Kidney epithelial cell (primary cell): Measurements from ENCODE around the gene SANBR. TPM values are rescaled to one million over a fixed set of nuclear protein-coding genes. Genes with fewer than 3 reads are reported as not detected.

Experiments
- DNase-seq: peaks from one replicate; pipeline ENCODE4 v3.0.0-alpha.2; 2010; ENCODE audit warnings: low read depth
- H3K27me3 ChIP-seq: 2 replicates; pipeline ENCODE4 v1.6.0; 2011; ENCODE audit warnings: low read length; ENCODE audit not compliant: control insufficient read depth, insufficient read depth
- H3K36me3 ChIP-seq: 2 replicates; pipeline ENCODE4 v1.5.1; 2011; ENCODE audit warnings: low read length; ENCODE audit not compliant: control insufficient read depth, insufficient read depth
- H3K4me3 ChIP-seq: 2 replicates; pipeline ENCODE4 v1.5.1; 2011; ENCODE audit warnings: low read depth, mild to moderate bottlenecking, control low read depth, low read length
- CTCF ChIP-seq: IDR thresholded peaks from 2 replicates; pipeline ENCODE4 v1.5.1; 2011; ENCODE audit warnings: mild to moderate bottlenecking, moderate library complexity, low read length, control low read depth, inconsistent platforms; ENCODE audit not compliant: insufficient read depth, poor library complexity, severe bottlenecking
- total RNA-seq: library from RNA; depleted of rRNA; stranded (reverse); fragments of >200 nt; gene quantifications from 2 replicates; pipeline ENCODE4 v1.2.3, GENCODE V29; 2015

The SANBR gene
- total RNA-seq, 1 donor from 2014 or later, result 8.9 TPM

DNA sequence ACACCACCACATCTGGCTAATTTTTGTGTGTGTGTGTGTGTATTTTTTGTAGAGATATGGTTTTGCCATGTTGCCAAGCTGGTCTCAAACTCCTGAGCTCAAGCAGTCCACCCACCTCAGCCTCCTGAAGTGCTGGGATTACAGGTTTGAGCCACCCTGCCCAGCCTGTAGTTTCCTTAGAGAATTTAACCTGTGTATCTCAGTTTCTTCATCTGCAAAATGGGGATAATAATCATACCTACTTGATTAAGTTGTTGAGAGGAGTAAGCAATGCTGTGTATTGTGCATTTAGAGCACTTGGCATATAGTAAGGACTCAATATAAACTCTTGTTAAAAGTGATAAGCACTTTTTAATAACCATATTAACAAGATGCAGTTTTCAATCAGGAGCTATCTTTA is 6.3 kb upstream of the SANBR start:
- DNase-seq, result no peak
- H3K36me3 ChIP-seq, result no peaks in the 10 kb centered on the region
- H3K27me3 ChIP-seq, result no peaks in the 10 kb centered on the region
- TF ChIP-seq CTCF, result no peak
- no peak overlapping the region for H3K4me3 ChIP-seq

GRCh38 chr2:61074100-61074499 is 8.4 kb downstream of the SANBR start:
- Histone ChIP-seq H3K36me3 (no peaks in the 10 kb centered on the region), H3K4me3 (no peak overlapping the region), H3K27me3 (no peaks in the 10 kb centered on the region)
- DNase-seq, result no peak
- no peak for TF ChIP-seq CTCF

GRCh38 chr2:61085883-61086282 is 20.2 kb downstream of the SANBR start:
- Histone ChIP-seq H3K36me3 (no peaks in the 10 kb centered on the region), H3K27me3 (no peaks in the 10 kb centered on the region), H3K4me3 (no peak overlapping the region)
- no peak for TF ChIP-seq CTCF
- DNase-seq, result no peak

DNA sequence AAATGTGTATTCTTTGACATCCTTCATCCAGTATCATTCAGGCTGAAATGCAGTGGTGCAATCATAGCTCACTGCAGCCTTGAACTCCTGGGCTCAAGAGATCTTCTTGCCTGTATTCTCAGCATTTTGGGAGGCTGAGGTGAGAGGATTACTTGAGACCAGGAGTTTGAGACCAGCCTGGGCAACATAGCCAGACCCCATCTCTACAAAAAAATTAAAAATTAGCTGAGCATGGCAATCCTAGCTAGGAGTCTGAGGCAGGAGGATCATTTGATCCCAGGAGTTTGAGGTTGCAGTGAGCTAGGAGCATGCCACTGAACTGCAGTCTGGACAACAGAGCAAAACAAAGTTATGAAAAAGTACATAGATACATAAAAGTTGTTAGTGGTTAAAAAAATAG is 24.1 kb downstream of the SANBR start:
- Histone ChIP-seq H3K36me3 (no peaks in the 10 kb centered on the region), H3K4me3 (no peak overlapping the region), H3K27me3 (no peaks in the 10 kb centered on the region)
- no peak for TF ChIP-seq CTCF
- no peak for DNase-seq

GRCh38 chr2:61090386-61090921 is 24.8 kb downstream of the SANBR start:
- DNase-seq, result no peak
- TF ChIP-seq CTCF, result no peak
- no peak overlapping the region for H3K4me3 ChIP-seq
- H3K36me3 ChIP-seq, result no peaks in the 10 kb centered on the region
- H3K27me3 ChIP-seq, result no peaks in the 10 kb centered on the region

DNA sequence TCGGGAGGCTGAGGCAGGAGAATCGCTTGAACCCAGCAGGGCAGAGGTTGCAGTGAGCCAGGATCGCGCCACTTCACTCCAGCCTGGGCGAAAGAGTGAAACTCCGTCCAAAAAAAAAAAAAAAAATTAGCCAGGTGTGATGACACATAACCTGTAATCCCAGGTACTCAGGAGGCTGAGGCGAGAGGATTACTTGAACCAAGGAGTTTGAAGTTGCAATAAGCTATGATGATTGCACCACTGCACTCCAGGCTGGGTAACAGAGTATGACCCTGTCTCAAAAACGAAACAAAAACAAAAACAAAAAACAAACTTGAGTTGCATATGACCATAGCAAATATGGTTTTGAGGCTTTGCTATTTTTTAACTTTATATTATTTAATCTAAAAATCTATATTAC is 25.8 kb downstream of the SANBR start:
- Histone ChIP-seq H3K36me3 (no peaks in the 10 kb centered on the region), H3K27me3 (no peaks in the 10 kb centered on the region), H3K4me3 (no peak overlapping the region)
- no peak for TF ChIP-seq CTCF
- DNase-seq, result no peak
